Myocyte (in vitro differentiated cells): Measurements from ENCODE around the gene APP. TPM values are rescaled to one million over a fixed set of nuclear protein-coding genes. Genes with fewer than 3 reads are reported as not detected.
"Not testable (repeated sequence)": the region's sequence is repeated elsewhere in the genome, so short reads cannot be mapped to it uniquely, and the experiment has no call there.

Experiments used
- DNase-seq: peaks from one replicate; pipeline ENCODE4 v3.0.0-alpha.2; 2012; ENCODE audit warnings: low read depth
- total RNA-seq: library from RNA; depleted of rRNA; stranded (reverse); fragments of >200 nt; gene quantifications from 2 replicates; pipeline ENCODE4 v1.2.3, GENCODE V29; 2014

Gene APP
- total RNA-seq, 1 donor from 2014 or later, result 576 TPM

DNA sequence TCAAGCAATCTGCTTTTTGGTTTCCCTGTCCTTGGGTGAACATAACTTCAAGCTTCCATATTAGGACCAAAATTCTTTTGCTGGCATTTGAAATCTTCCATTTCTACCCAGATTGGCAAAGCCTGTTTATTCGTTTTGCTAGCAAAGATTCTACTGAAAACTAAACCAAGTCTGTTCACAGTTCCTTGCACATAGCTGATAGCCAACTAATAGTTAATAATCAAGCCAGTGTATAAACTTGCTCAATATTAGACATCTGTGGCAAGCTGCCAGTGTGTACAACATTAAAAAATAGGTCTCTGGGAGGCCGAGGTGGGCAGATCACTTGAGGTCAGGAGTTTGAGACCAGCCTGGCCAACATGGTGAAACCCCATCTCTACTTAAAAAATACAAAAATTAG is 6.3 kb downstream of the APP start:
- DNase-seq, result no peak

DNA sequence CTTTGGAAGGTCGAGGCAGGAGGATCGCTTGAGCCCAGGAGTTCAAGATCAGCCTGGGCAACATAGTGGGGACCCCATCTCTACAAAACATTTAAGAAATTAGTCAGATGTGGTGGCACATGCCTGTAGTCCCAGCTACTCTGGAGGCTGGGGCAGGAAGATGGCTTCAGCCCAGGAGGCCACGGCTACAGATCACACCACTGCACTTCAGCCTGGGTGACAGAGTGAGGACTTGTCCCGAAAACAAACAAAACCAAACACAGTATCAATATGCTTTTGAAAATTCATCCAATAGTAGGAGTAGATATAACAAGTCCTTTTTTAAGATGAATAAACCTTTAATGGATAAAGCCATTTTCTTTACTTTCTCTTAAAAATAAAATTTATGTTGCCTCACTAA is 8.5 kb downstream of the APP start:
- no peak for DNase-seq

DNA sequence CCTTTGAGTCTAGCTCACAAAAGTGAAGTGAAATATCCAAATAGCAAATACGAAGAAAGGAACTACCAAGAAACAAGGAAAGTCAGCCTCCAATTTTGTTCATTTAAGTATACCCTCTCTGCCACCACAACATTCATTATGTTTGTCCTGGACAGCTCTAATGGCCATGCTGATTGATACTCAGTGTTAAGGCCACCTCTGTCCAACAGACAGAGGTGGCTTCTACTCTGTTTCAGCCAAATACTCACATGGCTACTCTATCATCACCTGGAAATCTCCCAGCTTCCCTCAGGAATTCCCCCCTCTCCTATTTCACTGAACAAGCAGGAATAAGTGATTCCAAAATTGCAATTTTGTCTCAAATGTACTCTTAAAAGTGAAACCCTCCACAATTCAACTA is 10.7 kb downstream of the APP start:
- no peak for DNase-seq

DNA sequence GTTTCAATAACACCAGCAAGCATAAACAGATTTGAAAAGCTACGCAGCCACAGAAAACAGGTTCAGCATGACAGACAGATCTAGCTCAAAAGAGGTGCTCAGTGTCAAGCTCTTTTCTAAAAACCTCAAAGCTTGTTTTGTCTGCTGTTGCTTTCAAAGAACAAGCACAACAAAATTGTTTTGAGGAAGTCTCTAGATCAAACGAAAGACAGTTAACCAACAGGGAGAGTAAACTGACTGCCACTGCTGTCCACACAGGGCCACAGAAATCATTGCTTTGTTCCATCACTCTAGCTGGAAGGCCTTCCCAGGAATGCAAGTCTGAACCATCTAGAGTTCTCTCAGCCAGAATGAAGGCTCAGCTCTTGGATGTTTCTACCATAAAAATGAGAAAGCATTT is 12.8 kb downstream of the APP start:
- DNase-seq, result no peak

DNA sequence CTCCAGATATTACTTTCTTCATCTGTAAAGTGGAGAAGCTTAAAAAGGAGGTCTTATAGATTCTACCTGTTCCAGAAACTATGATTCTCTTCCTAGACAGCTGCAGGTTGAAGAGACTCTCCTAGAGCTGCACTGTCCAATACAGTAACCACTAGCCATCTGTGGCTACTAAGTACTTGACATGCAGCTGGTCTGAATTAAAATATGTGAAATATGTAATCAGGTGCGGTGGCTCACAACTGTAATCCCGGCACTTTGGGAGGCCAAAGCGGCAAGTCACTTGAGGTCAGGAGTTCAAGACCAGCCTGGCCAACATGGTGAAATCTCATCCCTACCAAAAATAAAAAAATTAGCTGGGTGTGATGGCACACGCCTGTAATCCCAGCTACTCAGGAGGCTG is 15.8 kb downstream of the APP start:
- DNase-seq, result peak; percentile 58

DNA sequence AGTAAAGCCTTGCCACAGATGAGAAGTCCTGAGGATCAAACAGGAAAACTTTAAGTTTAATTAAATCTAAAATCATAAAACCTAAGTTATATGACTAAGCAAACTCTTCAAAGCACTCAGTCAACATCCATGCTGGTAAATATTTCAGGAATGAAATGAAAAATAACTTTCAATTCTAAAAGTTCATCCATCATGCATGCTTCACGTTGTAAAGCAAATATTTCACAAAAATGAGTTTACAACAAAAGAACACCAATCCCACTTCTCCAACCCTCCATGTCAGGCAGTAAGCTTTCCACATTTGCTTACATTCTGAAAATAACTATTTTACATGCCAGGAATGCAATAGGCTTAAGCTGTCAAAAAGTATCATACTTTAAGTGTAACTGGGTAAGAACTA is 16.8 kb downstream of the APP start:
- DNase-seq, result no peak

DNA sequence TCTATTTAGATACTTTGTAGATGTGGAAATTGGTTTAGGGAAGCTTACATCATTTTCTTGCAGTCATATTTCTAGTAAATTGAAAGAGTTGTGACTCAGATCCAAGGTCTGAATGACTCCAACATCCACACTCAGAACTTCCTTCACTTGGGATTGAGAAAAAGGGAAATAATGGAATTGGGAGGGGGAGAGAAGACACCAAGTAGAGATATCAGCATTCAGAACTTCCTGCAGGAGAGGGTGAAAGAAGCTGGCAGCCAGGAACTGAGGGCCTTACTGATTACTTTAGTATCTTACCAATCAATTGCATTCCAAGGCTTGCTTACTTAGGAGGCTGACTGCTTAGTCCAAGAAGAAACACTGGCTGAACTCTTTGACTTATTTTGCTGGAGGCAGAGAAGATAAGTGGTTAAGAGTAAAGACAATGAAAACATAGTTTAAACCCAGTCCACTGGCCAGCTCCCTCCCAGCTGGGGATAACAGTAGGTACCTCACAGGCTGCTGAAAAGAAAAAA is 21.7 kb downstream of the APP start:
- DNase-seq, result no peak

DNA sequence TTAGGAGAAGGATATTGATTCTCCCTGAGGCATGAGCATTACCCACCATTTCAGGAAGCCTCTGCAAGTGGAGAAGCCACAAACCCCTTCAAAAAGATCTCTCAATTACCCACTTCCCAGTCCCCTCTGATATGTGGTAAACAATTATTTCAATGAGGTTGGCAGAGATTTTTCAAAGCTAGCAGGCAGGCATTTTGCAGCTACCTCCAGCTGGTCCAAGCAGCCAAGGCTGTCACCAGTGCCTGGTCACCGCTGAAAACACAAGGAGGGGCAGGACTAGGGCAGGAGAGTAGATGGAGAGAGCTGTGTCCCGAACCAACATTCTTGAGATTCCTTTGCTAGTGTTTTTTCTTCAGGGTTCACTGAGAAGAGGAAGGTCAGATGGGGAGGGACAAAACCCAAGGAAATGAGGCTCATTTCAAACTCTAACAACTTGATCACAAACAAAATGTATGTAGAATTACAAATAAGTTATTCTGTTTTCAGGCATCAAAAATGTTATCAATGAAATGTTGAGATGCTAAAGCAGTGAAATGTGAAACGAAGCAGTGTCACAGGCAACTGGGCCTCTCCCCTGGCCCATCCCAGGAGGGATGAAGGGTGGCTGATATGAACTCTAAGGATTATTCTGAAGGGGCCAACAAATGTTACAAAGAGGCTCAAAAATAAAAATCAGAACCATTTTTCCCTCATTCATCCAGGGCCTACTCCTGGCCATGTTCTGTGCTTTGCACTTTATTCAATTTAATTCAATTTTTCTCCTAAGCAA is 22.3 kb downstream of the APP start:
- peak; percentile 73 for DNase-seq

DNA sequence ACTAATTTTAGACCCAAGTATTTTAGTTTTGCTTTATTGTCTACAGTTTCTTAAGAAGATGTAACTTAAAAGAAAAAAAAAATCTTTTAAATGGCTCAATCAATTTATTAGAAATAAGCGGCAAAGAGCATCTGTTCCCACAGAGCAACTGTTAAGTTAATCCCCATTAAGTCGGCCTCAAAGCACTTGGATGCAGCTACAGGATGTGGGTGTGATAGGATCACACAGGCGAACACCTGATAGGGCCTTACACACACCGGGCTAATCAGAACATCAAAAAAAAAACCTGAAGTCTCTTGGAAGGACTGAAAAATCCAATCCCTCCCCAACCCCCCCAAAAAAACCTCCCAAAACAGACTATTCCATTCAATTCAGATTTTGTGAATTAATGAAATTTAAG is 23.0 kb downstream of the APP start:
- peak; percentile 67 for DNase-seq

DNA sequence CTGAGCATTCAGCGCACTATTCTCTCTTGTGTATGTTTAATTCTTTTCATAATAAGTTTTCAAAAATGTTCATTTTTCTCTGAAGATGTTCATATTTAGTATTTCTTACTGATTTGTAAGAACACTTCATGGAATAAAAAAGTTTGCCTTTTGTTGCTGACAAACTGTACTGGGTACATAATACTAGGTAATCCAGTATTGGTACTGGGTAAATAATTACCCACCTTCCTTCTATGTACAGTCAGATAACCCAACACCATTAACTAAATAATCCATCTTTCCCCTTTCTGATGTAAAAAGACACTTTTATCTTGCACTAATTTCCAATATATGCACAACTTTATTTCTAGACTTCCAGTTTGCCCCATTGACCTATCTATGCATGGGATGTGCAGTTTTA is 23.9 kb downstream of the APP start:
- no peak for DNase-seq

DNA sequence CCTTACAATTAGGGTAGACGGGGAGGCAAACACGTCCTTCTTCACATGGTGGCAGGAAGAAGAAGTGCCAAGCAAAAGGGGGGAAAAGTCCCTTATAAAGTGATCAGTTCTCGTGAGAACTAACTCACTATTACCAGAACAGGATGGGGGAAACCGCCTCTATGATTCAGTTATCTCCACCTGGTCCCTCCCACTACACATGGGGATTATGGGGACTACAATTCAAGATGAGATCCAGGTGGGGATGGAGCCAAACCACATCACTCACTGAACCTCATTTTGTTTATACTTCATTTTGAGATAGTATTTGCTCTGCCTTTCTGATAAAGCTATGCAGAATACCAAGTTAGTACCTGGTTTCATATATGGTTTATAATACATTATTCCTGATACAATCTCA is 26.5 kb downstream of the APP start:
- no peak for DNase-seq

DNA sequence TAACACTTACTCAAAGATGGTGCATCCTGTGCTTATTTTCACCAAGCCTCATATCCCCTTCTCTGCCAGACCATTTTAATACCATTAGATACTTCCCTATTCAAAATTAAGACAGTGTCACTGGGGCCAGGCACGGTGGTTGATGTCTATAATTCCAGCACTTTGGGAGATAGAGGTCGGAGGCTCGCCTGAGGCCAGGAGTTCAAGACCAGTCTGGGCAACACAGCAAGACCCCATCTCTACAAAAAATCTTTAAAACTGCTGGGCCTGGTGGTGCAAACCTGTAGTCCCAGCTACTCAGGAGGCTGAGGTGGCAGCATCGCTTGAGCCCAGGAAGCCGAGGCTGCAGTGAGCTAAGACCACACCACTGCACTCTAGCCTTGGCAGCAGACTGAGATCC is 28.2 kb downstream of the APP start:
- DNase-seq, result no peak

DNA sequence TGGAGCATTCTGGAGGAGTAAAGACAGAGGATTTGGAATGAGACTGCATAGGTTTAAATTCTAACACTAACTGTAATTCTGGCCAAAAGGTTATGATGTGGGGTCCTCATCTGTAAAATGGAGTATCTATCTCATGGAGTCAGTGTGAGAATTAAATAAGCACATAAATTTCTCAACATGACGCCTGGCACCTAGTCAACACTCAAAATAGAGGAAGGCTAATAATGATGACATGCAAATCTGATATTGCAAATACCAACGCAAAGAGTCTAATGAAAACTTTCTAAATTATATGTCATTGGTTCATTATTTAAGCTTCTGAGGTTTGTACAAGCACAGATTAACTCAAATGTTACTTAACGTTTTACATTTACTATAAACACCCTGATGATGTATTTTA is 29.6 kb downstream of the APP start:
- no peak for DNase-seq

DNA sequence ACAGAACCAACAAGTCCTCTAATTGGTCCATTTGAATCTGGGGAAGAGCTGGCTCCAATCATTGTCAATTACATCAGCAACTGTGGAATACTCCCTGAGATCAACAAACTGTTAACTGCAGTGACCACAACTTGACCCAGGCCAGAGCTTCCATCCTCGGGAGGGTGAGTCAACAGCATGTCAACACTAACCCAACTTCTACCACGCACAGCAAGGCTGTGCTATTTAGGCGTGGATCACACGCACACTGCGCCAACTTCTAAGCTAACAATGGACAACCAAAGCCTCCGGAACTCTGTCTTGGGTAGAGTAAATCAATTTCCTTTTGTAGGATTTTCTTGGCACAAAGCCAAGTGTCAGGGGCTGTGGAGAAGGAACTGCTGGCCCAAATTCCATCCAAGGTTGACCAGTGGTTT is 30.4 kb downstream of the APP start:
- peak; percentile 95 for DNase-seq

DNA sequence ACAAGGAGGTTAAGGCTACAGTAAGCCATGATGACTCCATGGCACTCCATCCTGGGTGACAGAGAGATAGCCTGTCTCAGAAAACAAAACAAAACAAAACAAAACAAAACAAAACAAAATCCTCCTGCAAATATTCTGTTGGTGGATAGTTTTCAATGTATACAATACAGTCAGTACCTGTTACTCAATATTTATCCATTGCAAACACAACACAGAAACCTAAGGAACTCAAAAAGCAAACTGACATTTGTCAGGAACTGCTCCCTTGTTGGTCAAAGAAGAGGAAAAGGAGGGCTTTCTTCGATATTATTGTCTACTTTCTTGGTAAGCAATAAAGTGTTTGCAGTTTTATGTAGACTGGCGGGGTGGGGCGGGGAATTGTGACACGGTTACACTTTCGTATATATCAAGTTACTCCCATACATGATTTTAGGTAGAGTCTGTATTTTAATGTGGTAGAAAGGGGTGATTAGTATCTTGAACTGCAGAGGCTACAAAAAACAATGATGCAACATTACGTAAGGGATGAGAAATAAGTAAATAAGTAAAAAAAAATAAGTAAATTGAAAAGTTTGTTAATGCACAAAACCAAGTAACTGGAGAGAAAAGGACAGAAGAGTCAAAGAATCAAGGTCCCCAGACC is 31.8 kb downstream of the APP start:
- DNase-seq, result no peak

DNA sequence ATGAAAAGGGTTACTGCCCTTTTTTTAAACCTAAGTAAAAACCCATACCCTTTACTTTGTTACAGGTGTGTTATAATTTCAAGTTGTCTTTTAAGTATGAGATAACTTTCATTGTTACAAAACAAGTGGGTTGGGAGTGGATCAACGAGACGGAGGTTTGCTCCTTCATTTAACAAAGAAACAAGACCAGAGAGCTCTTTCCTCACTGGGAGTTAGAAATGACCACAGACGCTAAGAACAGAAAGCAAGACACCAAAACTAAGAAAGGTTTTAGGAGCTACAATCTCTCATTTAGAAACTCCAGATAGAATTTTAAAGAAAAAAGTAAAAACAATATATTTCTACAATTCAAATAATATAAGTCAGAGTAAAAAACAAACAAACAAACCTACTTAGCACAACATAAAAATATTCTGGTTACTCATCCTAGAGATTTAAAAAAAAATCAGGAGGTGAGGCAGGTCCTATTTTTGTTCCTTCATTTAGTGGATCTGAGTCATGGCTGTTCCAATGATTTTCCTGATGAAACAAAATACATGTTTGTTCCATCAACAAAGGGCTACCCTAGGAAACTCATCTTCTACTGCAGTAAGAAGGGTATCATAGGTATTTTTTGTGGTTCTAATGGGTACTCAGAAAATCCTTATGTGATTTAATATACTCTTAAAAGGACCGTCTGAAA is 33.0 kb downstream of the APP start:
- DNase-seq, result peak; percentile 68

DNA sequence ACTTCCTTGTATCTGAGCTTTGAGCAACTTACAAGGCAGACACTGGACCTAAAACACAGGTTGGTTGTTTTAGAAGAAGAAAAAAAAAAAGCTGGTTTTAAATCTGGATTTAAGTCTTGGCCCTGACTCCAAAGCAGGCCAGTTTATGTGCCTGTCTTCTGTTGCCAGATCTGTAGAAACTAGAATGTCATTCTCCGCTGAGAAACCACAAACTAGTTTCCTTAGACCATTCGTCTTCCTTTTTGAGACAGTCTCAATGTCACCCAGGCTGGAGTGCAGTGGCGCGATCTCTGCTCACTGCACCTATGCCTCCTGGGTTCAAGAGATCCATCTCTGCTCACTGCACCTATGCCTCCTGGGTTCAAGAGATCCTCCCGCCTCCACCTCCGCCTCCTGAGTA is 33.9 kb downstream of the APP start:
- DNase-seq, result no peak

DNA sequence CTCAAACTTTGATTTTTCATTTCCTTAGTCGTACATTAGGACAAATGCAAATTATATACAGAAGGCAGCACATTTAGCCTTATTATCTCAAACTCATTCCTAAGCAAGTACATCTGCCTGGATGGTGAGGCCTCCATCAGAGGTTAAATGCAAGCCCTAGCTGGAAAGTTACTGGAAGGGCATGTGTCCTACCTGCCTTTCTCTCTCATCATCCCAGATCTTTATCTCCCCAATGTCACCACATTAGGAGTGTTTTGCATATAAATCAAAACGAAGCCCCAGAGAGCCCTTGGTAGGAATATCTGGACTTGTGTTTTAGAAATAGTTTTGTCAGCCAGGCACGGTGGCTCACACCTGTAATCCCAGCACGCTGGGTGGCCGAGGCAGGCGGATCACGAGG is 35.0 kb downstream of the APP start:
- DNase-seq, result no peak

DNA sequence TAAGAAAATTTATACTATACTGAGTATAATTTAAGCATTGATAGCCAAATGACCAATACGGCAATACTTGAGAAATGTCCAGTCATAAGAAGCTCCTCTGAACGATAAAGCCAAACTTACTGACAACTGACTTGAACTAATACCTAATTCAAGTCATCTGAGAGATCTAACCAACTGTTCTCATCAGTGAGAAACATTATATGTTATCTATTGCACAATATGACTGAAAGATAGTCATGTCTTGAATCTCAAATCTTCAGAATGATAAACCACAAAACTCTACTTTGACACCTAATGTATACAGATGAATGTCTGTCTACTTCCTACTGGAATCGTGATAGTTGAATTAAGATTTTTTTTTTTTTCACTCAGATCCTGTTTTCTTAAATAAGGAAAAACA is 39.0 kb downstream of the APP start:
- no peak for DNase-seq

DNA sequence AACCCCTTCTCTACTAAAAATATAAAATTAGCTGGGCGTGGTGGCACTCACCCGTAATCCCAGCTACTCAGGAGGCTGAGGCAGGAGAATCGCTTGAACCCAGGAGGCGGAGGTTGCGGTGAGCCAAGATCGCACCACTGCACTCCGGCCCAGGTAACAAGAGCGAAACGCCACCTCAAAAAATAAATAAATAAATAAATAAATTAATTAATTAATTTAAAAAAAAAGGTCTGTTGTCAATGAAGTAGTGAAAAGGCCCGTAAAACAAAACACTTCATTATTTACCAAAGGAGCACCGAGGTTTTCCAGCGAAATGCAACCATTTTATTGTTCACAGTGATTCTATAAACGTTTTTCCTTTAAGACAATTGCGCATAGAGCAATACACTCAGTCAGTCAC is 39.5 kb downstream of the APP start:
- not testable (repeated sequence) for DNase-seq

DNA sequence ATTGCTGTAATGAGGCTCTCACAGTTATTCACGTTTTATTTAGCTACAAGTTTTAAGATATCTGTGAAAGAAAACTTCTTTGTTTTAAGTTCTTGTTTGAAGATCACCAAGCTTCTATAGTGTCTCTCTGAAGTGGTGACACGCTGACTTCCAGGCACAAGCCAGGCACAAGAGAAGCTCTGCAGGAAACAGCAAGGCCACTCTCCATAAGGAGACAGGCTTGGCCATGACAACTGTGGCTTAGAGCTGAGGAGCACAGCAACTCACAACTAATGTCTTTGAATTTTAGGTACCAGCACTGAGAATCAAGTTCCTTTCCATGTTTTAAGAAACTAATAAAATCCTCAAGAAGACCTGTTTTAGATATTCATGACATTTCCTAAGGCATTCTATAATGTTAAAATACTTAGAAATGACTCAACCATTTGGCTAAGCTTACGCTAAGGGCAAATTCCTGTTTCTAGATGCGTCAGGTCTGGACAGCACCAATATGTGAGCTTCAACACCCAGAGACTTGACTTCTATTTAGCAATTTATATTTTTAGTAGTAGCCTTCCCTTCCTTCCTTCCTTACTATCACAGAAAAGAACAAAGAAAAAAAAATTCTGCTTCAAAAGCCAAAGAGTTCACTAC is 40.2 kb downstream of the APP start:
- no peak for DNase-seq

DNA sequence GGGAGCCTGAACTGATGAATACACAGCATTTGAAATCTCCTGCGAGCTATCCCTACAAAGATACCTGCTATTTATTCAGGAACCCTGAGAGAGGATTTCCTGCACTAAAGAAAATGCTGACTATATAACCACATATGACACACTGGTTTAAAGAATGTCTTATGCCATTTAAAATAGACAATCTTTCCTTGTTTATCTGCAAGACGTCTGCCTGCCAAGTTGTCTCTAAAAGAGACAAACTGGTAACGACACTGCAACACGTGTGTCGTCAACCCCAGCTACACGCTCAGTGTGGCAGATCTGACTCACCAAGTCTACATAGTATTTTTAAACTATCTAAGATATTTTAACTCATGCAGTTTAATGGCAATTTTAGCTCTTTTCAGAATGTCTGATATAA is 42.7 kb downstream of the APP start:
- peak; percentile 50 for DNase-seq
